Stimulated activated CD8-positive, alpha-beta memory T cell treated with anti-CD3 and anti-CD28 coated beads, Interleukin-2, amount 100 ng/mL, for 48 hours (primary cell): ENCODE data around the gene TRAK1.

Experiments used
- DNase-seq, 2 donors: peaks; one replicate each; pipeline ENCODE4 v3.0.0-alpha.2; 2020; ENCODE audit warnings: low read depth in 2 of 2

The TRAK1 gene

GRCh38 chr3:42177801-42178150 is 86.6 kb downstream of the TRAK1 start:
- DNase-seq: no peak

GRCh38 chr3:42179110-42179725 is 88.1 kb downstream of the TRAK1 start:
- DNase-seq: no peak

- no peak for DNase-seq
Observed at GRCh38 chr3:42180901-42181300, 89.7 kb downstream of the TRAK1 start.

- no peak for DNase-seq
Observed at GRCh38 chr3:42182555-42182954, 91.4 kb downstream of the TRAK1 start.

GRCh38 chr3:42183991-42184632 is 93.0 kb downstream of the TRAK1 start:
- DNase-seq: no peak

GRCh38 chr3:42184651-42185443 is 93.7 kb downstream of the TRAK1 start:
- no peak for DNase-seq

- no peak for DNase-seq
Observed at GRCh38 chr3:42187936-42188335, 96.8 kb downstream of the TRAK1 start.

- no peak for DNase-seq
Observed at GRCh38 chr3:42188376-42188775, 97.2 kb downstream of the TRAK1 start.

GRCh38 chr3:42189001-42189460 is 97.9 kb downstream of the TRAK1 start:
- DNase-seq: no peak

- DNase-seq: no peak
Observed at GRCh38 chr3:42189736-42190135, 98.6 kb downstream of the TRAK1 start.

GRCh38 chr3:42190701-42191442 is 99.7 kb downstream of the TRAK1 start:
- peak; percentile 51 to 58 for DNase-seq

- no peak for DNase-seq
Observed at GRCh38 chr3:42191443-42191747, 100.2 kb downstream of the TRAK1 start.

GRCh38 chr3:42192334-42193200 is 101.4 kb downstream of the TRAK1 start:
- no peak for DNase-seq

GRCh38 chr3:42194943-42195510 is 103.9 kb downstream of the TRAK1 start:
- DNase-seq: no peak

- DNase-seq: no peak
Observed at GRCh38 chr3:42195879-42196330, 104.7 kb downstream of the TRAK1 start.

- DNase-seq: no peak
Observed at GRCh38 chr3:42198709-42199108, 107.6 kb downstream of the TRAK1 start.

GRCh38 chr3:42202217-42202865 is 111.2 kb downstream of the TRAK1 start:
- DNase-seq: no peak

- no peak for DNase-seq
Observed at GRCh38 chr3:42204867-42205599, 113.9 kb downstream of the TRAK1 start.

- DNase-seq: no peak
Observed at GRCh38 chr3:42205800-42206514, 114.8 kb downstream of the TRAK1 start.
